A673 (cell line): Measurements from ENCODE around the gene NMUR1. TPM values are rescaled to one million over a fixed set of nuclear protein-coding genes. Genes with fewer than 3 reads are reported as not detected.

Source experiments
- BruUV-seq: library from RNA; stranded (reverse); fragments of 400-500 nt; replicated peaks from 2 replicates; lab custom pipeline; 2021; lab: Mats Ljungman, UMichigan
- CTCF ChIA-PET: fragments of 300-600 bp; sonication (Branson Sonifier 250); formaldehyde crosslinking; loops from one replicate; lab custom pipeline; 2022; ENCODE audit warnings: antibody characterized with exemption; lab: Charles Lee
- POLR2A ChIA-PET: fragments of 300-600 bp; sonication (Branson Sonifier 250); formaldehyde crosslinking; loops from one replicate; lab custom pipeline; 2022; ENCODE audit warnings: antibody characterized with exemption; ENCODE audit not compliant: low non-redundant PET; lab: Charles Lee
- DNase-seq: peaks from one replicate; pipeline ENCODE4 v3.0.0-alpha.2; 2015; ENCODE audit warnings: low spot score
- H3K27ac ChIP-seq: fragments of 200-600 bp; sonication (generic); 2 replicates; pipeline ENCODE4 v1.5.1; 2016; ENCODE audit warnings: mixed run types, low read depth, mild to moderate bottlenecking, mixed read lengths, antibody characterized with exemption, low read length; ENCODE audit not compliant: poor library complexity, severe bottlenecking
- H3K27me3 ChIP-seq: fragments of 200-600 bp; sonication (generic); replicated peaks from 2 replicates; pipeline ENCODE4 v1.6.1; 2017; ENCODE audit warnings: mixed run types, low read depth, mild to moderate bottlenecking, mixed read lengths, antibody characterized with exemption, low read length; ENCODE audit not compliant: insufficient read depth, poor library complexity
- H3K36me3 ChIP-seq: fragments of 200-600 bp; sonication (generic); 2 replicates; pipeline ENCODE4 v1.6.1; 2016; ENCODE audit warnings: mixed run types, mild to moderate bottlenecking, mixed read lengths, antibody characterized with exemption, low read length; ENCODE audit not compliant: insufficient read depth, poor library complexity, severe bottlenecking
- H3K4me1 ChIP-seq: fragments of 200-600 bp; sonication (generic); 2 replicates; pipeline ENCODE4 v1.6.1; 2017; ENCODE audit warnings: mixed run types, mild to moderate bottlenecking, mixed read lengths, antibody characterized with exemption, low read length; ENCODE audit not compliant: insufficient read depth, poor library complexity, severe bottlenecking
- H3K4me3 ChIP-seq: fragments of 200-600 bp; sonication (generic); 2 replicates; pipeline ENCODE4 v1.5.1; 2016; ENCODE audit warnings: low read depth, mixed run types, mild to moderate bottlenecking, mixed read lengths, low read length; ENCODE audit not compliant: poor library complexity, severe bottlenecking
- H3K9me3 ChIP-seq: fragments of 200-600 bp; sonication (generic); 2 replicates; pipeline ENCODE4 v1.6.1; 2016; ENCODE audit warnings: mixed run types, low read depth, mild to moderate bottlenecking, mixed read lengths, antibody characterized with exemption, low read length; ENCODE audit not compliant: poor library complexity, severe bottlenecking
- CTCF ChIP-seq: fragments of 300-800, 200-600 bp; sonication (generic); conservative IDR thresholded peaks from 2 replicates; pipeline ENCODE4 v1.5.1; 2017; ENCODE audit warnings: low read depth, mild to moderate bottlenecking, antibody characterized with exemption, low read length, moderate library complexity, mixed read lengths
- EZH2 ChIP-seq: fragments of 200-600 bp; sonication (generic); IDR thresholded peaks from 2 replicates; pipeline ENCODE4 v1.6.1; 2017; ENCODE audit warnings: borderline replicate concordance, low read depth, mild to moderate bottlenecking, mixed read lengths, antibody characterized with exemption, low read length; ENCODE audit not compliant: poor library complexity, severe bottlenecking
- intact Hi-C: fragments of 100-400 bp; cut with micrococcal nuclease; formaldehyde crosslinking; loops from one replicate; pipeline ENCODE4 v1.10.0; 2022; ENCODE audit not compliant: unreplicated experiment
- total RNA-seq: library from RNA; stranded (reverse); gene quantifications from 2 replicates; pipeline ENCODE4 v1.2.3, GENCODE V29; 2021

NMUR1 gene
- total RNA-seq, 1 experiment from 2014 or later = not detected

- Histone ChIP-seq H3K27me3 (peaks cover 5% of the 10 kb centered on the region), H3K9me3 (no peaks in the 10 kb centered on the region), H3K27ac (no peak overlapping the region), H3K4me3 (no peak overlapping the region), H3K36me3 (no peaks in the 10 kb centered on the region), H3K4me1 (no peaks in the 10 kb centered on the region)
- ChIA-PET CTCF (no interaction called here), POLR2A (no interaction called here)
- BruUV-seq = no TSS peak
- DNase-seq = no peak
- intact Hi-C loops = no loop called here
- no peak for TF ChIP-seq EZH2
- TF ChIP-seq CTCF = no peak
Observed at GRCh38 chr2:231533777-231534125, 3.5 kb upstream of the NMUR1 start.

- BruUV-seq = no TSS peak
- no peak overlapping the region for H3K4me3 ChIP-seq
- CTCF ChIA-PET = interaction anchor here (1.4 kb wide), 1 partner anchor 16 kb away, joined by 5 read pairs; no protein-coding TSS in a partner anchor
- POLR2A ChIA-PET = no interaction called here
- H3K27ac ChIP-seq = no peak overlapping the region
- no peaks in the 10 kb centered on the region for H3K36me3 ChIP-seq
- H3K4me1 ChIP-seq = no peaks in the 10 kb centered on the region
- H3K9me3 ChIP-seq = no peaks in the 10 kb centered on the region
- intact Hi-C loops = no loop called here
- no peak for TF ChIP-seq EZH2
- no peak for TF ChIP-seq CTCF
- peaks cover 5% of the 10 kb centered on the region for H3K27me3 ChIP-seq
- DNase-seq = no peak
Observed at GRCh38 chr2:231533086-231533776, 3.0 kb upstream of the NMUR1 start.

- POLR2A ChIA-PET = interaction anchor here (0.6 kb wide), 1 partner anchor 12 kb away, joined by 3 read pairs; no protein-coding TSS in a partner anchor
- intact Hi-C loops = no loop called here
Observed at GRCh38 chr2:231532756-231533035, 2.5 kb upstream of the NMUR1 start.

More at GRCh38 chr2:231532756-231533035, 2.5 kb upstream of the NMUR1 start:
- Histone ChIP-seq H3K4me1 (no peaks in the 10 kb centered on the region), H3K9me3 (no peaks in the 10 kb centered on the region), H3K36me3 (no peaks in the 10 kb centered on the region), H3K27me3 (peaks cover 5% of the 10 kb centered on the region), H3K4me3 (no peak overlapping the region), H3K27ac (no peak overlapping the region)
- CTCF ChIA-PET = interaction anchor here (1.4 kb wide), 1 partner anchor 15 kb away, joined by 5 read pairs; no protein-coding TSS in a partner anchor
- no peak for TF ChIP-seq CTCF
- TF ChIP-seq EZH2 = no peak
- no peak for DNase-seq
- no TSS peak for BruUV-seq
